Motor neuron (in vitro differentiated cells): ENCODE data around the gene TRPM4. TPM values are rescaled to one million over a fixed set of nuclear protein-coding genes. Genes with fewer than 3 reads are reported as not detected.
A peak's percentile ranks its signal among the peaks of the same experiment; 100 is the strongest.

Source experiments
- ATAC-seq, 8 experiments: fragments of 200-7000 bp; cut with Tn5 transposase; replicated peaks in 6 of 8; 2 replicates each; pipeline ENCODE4 v1.8.0; 2021; ENCODE audit warnings: mild to moderate bottlenecking in 8 of 8, moderate library complexity in 8 of 8
- H3K27ac ChIP-seq, 2 donors: fragments of 250-450 bp; sonication (Bioruptor Pico); 2 replicates each; pipeline ENCODE4 v1.9.0; 2021; ENCODE audit warnings: antibody characterized with exemption in 2 of 2, mild to moderate bottlenecking in 2 of 2, moderate library complexity in 1 of 2
- H3K4me1 ChIP-seq, 2 donors: fragments of 250-450 bp; sonication (Bioruptor Pico); replicated peaks in 1 of 2; 2 replicates each; pipeline ENCODE4 v1.6.1; 2021; ENCODE audit warnings: antibody characterized with exemption in 2 of 2, mild to moderate bottlenecking in 2 of 2, moderate library complexity in 1 of 2
- H3K4me3 ChIP-seq, 5 donors: fragments of 250-450 bp; sonication (Bioruptor Pico); 2 replicates each; pipeline ENCODE4 v1.9.0; 2021; ENCODE audit warnings: antibody characterized with exemption in 5 of 5, mild to moderate bottlenecking in 5 of 5, moderate library complexity in 4 of 5
- WGBS, 10 experiments: fragments of 450-650 bp; shearing (Covaris generic); methylation state at CpG; one replicate each; pipeline ENCODE4 v1.0.0; 2022; 5-methylcytosine and 5-hydroxymethylcytosine counted together
- in situ Hi-C, 9 experiments: fragments of 400-800 bp; cut with MboI; loops; one replicate each; pipeline ENCODE4 v1.15.0; 2021; ENCODE audit warnings: low sequenced_read_pairs in 9 of 9, low pct_unique_long_range_greater_than_20kb in 2 of 9; ENCODE audit not compliant: unreplicated experiment in 9 of 9
- total RNA-seq, 8 experiments: library from RNA; unstranded; fragments of 300-600 nt; gene quantifications; 2 replicates each; pipeline versions ENCODE4 v1.2.3 to v1.2.4, GENCODE V29; 2022

Gene TRPM4
- total RNA-seq, 8 experiments from 2014 or later: 7.0 to 46.8 (median 16.4) TPM

DNA sequence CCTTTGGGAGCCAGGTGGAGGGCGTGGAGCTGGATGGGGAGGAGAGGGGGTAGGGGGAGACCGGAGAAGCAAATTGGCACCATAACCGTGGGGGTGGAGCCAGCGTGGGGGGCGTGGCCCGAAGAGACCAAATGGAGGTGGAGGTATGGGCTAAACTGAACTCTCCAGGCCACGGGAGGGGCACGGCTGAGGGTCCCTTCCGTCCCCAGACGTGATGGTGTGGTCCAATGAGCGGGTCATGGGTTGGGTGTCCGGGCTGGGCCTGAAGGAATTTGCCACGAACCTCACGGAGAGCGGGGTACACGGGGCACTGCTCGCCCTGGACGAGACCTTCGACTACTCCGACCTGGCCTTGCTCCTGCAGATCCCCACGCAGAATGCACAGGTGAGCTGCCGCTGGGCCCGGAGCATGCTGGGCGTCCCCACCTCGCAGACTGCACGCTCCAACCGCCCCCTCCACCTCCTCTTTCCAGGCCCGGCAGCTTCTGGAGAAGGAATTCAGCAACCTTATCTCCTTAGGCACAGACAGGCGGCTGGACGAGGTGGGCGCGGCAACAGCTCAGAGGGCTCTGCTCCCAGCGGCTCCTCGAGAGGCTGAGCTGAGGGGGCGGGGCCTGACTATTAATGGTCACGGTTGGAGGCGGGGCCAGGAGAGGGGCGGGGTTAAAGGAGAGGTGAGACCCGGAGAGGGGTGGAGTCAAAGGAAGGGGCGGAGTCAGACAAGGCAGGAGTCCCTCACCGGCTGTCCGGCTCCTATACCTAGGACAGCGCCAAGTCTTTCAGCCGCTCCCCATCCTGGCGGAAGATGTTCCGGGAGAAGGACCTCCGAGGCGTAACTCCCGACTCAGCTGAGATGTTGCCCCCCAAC lies 8.6 kb upstream of the TRPM4 start:
- ATAC-seq: peak; percentile 43 to 69 (median 48)
- in situ Hi-C loops: no loop called here
- H3K27ac ChIP-seq: peak overlapping the region; percentile 84 to 85

DNA sequence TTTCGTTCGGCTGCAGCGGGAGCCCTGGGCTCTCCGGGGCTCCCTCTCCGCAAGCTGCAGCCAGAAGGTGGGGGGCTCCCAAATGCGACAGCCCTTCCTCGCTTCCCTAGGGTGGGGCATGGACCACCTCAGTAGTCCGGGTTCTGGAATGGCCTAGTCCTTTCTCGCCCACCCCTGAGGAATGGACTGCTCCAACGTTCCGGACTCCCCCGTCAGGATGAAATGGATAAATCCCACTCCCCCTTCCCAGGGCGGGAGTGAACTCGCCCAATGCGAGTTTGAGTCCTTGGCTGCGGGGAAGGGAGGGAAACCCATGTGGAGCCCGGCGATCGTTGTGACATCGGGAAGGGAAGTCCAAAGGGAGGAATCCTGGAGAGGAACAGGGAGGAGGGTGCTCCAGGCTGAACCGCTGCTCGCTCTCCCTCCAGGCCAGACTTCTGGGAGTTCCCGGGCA lies 7.9 kb upstream of the TRPM4 start:
- WGBS, 10 experiments: no CpG with 5 or more reads among the region's 23 CpGs
- Histone ChIP-seq H3K4me3 (peak overlapping the region; percentile 50 to 67 (median 63)), H3K4me1 (peaks cover 13 to 22% of the 10 kb centered on the region in 2 donors), H3K27ac (peak overlapping the region; percentile 84 to 85)
- in situ Hi-C loops: no loop called here
- peak; percentile 12 to 63 (median 28) for ATAC-seq

More for the DNA sequence above, 8.6 kb upstream of the TRPM4 start:
- H3K4me1 ChIP-seq: peaks cover 11 to 17% of the 10 kb centered on the region in 2 donors
- WGBS, 10 experiments: 0 to 20% (median 0%) methylated on average over 1 to 12 of the region's 49 CpGs; no CpG with 5 or more reads in 5 of the 10 experiments
- peak overlapping the region; percentile 50 to 67 (median 63) for H3K4me3 ChIP-seq

DNA sequence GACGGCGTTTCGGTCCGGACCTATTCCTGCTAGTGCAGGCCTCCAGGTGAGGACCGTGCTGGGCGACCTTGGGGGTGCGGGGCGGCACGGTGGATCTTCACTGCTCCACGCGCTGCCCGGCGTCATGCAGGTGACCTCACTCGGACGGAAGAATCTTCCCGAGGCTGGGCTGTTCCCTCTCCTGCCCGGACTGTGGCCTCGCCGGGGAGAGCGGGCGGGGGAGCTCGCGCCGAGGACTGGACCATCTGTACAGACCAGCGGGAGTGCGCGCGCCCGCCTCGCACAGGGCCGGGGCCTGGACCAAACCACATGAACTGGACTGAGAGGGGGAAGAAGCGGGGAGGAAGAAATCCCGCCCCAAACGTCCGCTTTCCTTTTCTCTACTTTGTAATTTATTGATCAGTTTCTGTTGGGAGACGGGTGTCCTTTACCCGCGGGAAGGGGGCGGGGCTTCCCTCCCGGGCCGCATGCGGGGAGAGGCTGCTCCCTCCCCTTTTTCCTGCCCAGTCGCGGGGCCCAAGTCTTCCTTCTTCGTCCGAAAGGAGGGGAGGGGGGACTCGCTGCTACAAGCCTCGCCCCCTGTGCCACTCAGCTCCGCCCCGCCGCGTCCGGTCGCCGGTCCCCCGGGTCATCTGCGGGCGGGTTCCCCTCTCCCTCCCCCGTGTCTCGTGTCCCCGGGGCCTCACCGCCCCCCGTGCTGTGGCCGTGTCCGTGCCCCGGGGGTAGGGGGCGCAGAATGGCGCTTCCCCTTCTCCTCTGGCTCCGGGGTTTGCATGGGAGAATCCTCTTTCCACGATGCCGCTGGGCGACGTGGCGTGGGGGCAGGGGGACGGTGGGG lies 7.3 kb upstream of the TRPM4 start:
- in situ Hi-C loops: no loop called here
- ATAC-seq: peak; percentile 65 to 79 (median 71)
- H3K4me1 ChIP-seq: peaks cover 19 to 27% of the 10 kb centered on the region in 2 donors
- WGBS, 10 experiments: 0 to 3% methylated on average over 1 to 20 of the region's 75 CpGs; no CpG with 5 or more reads in 8 of the 10 experiments
- peak overlapping the region; percentile 50 to 67 (median 63) for H3K4me3 ChIP-seq
- peak overlapping the region; percentile 84 to 85 for H3K27ac ChIP-seq

DNA sequence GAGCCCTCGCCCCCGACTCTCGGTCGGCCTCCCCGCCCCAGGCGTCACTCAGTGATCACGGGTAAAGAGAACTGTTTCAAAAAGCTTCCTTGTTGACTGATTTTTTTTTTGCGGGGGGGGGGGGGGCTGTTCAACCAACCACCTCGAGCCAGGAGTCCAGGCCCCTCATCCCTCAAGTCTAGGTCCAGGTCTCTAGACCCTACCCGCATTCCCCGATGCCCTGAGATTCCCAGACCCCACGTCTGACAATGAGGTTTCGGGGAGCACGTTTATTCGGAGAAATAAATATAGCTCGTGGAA lies 6.7 kb upstream of the TRPM4 start:
- ATAC-seq: no peak
- in situ Hi-C loops: no loop called here
- WGBS, 10 experiments: no CpG with 5 or more reads among the region's 16 CpGs
- Histone ChIP-seq H3K4me3 (peak overlapping the region; percentile 50 to 67 (median 63)), H3K4me1 (peaks cover 22 to 28% of the 10 kb centered on the region in 2 donors), H3K27ac (peak overlapping the region; percentile 84 to 85)

DNA sequence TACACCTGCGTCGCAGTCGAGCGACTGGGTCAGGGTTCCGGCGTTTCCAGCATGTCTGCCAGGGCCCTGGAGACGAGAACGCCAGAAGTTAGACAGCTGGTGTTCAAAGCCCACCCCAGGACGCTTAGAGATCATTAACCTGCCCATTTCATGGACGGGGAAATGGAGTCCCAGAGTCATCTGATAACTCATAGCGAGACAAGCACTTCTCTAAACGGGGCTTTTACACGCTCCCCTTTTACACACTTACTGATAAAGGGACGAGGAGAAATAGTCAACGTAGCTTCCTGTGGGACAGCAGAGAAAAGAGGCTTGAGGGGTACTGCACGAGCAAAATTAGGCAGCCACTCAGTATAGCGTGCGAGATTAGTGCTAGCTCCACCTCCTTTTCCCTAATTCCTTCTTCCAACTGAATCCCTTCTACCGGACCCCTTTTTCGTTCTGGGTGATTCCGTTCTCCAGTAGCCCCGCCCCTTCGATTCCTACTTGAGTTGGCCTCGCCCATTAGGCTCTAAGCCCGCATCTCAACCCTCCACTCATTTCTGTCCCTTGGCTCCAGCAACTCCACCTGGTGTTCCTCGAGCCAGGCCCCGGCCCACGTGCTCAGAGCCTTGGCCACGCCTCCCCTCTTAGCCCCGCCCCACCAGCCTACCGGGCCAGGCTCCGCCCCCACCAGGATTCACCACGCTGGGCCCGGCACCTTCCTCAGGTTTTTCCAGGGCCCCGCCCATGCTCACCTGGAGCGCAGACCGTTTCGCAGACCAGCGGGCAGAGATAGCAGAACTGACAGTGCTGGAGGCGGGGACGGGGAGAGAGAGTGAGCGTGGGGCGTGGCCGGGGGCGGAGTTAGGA lies 6.1 kb upstream of the TRPM4 start:
- peak overlapping the region; percentile 84 to 85 for H3K27ac ChIP-seq
- H3K4me3 ChIP-seq: peak overlapping the region; percentile 3 to 67 (median 57)
- ATAC-seq: peak in 6 of 8 experiments; percentile 2 to 25 (median 14)
- in situ Hi-C loops: no loop called here
- 0 to 80% (median 9%) methylated on average over 1 to 8 of the region's 45 CpGs; no CpG with 5 or more reads in 2 of the 10 experiments for WGBS, 10 experiments
- H3K4me1 ChIP-seq: peaks cover 25 to 32% of the 10 kb centered on the region in 2 donors

DNA sequence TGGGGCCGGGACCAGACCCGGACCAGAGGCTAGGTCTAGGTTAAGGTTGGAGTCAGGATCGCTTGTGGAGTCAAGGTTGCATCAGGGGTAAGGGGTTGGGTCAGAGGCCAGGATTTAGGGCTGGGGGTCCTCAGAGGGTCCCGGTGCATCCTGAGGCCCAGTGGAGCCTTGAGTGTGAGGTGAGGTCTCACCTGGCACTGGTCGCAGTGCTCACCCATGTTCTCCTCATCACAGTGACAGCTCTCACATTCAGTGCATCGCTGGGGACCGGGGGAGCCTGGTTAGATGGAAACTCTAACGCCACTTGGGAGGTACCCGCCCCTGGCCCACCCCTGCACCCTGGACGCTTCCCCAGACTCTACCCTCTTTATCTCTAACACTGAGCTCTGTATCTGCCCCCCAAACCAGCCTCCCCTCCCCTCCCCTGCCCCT lies 5.5 kb upstream of the TRPM4 start:
- in situ Hi-C loops: no loop called here
- no peak overlapping the region for H3K27ac ChIP-seq
- peak overlapping the region in 3 of 5 donors; percentile 3 to 67 (median 65) for H3K4me3 ChIP-seq
- ATAC-seq: no peak
- H3K4me1 ChIP-seq: peaks cover 25 to 32% of the 10 kb centered on the region in 2 donors
- 60 to 82% methylated on average over 1 to 2 of the region's 10 CpGs; no CpG with 5 or more reads in 8 of the 10 experiments for WGBS, 10 experiments

DNA sequence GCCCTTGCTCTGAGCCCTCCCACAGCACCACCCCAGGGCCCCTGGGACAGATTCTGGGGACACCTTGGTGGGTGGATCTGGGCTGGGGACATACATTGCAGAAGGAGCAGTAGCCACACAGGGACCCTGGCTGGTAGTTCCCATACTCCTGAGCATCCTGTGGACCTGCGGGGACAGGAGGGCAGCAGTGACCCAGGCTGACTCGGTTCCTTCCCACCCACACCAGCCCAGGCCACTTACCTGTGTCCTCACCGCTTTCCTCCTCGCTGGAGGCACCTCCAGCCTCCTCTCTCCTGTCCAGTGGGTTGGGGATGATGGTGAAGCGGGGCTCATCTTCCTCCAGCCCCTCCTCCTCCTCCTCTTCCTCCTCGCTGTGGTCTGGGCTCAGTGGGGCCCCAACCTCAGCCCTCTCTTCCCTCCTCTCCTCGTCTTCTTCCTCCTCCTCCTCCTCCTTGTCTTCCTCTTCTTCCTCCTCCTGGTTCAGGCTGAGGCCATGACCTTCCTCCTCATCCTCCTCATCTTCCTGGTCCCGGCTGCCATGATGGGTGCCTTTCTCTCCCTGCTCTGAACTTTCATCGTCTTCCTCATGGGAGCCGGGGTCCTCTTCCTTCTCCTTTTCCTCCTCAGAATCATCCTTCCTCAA lies 4.3 kb upstream of the TRPM4 start:
- peaks cover 25 to 32% of the 10 kb centered on the region in 2 donors for H3K4me1 ChIP-seq
- 69 to 100% (median 89%) methylated on average over 3 to 8 of the region's 10 CpGs; no CpG with 5 or more reads in 2 of the 10 experiments for WGBS, 10 experiments
- in situ Hi-C loops: no loop called here
- peak overlapping the region in 1 of 5 donors; percentile 1 for H3K4me3 ChIP-seq
- no peak overlapping the region for H3K27ac ChIP-seq
- ATAC-seq: no peak

DNA sequence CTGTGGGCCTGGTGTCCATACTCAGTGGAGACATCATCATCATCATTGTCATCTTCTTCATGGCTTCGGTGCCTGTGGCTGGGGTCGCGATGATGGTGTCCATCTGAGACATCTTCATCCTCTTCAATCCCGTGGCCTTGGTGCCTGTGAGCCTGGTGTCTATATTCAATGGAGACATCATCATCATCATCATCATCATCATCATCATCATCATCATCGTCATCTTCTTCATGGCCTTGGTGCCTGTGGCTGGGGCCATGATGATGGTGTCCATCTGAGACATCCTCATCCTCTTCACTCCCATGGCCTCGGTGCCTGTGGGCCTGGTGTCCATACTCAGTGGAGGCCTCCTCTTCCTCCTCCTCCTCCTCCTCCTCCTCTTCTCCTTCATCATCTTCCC lies 3.3 kb upstream of the TRPM4 start:
- no peak for ATAC-seq
- in situ Hi-C loops: no loop called here
- Histone ChIP-seq H3K27ac (no peak overlapping the region), H3K4me3 (no peak overlapping the region), H3K4me1 (peaks cover 30 to 35% of the 10 kb centered on the region in 2 donors)
- 90 to 100% (median 95%) methylated on average over 2 to 5 of the region's 6 CpGs; no CpG with 5 or more reads in 5 of the 10 experiments for WGBS, 10 experiments

DNA sequence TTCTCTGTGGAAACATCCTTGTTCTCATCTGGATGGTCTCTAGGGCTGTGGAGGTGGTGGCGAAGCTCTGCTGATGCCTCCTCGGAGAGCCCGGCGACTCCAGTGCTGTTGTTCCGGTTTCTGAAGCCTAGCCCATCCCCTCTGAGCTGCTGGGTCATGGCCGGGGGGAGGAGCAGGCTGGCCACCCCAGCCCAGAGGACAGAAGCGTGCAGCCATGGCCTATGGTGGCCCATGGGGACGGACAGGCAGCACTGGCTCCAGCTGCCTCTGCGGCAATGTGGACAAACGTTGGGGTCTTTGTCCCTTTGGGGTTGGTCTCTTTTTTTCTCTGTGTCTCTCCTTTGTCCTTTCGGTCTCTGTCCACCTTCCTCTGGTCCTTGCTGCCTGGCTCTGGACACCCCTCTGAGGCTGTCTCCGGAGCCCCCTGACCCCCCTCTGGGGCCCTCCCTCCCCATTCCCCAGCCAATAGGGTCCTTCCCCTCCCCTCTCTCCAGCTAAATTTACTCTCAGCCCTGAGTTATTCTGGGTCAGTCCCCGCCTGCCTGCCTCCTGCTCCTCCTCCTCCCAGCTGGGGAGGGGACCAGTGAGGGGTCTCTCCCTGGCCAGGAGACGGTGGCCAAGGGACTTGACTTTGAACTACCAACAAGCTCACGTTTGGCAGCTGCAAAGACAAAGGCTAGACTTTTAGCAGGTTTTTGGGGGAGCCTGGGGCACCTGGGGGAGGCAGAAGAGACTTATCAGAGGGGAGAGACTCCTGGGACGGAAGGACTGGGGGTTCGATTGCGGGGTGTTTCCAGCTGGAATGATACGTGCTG lies 2.4 kb upstream of the TRPM4 start, which contains the start of gene HRC:
Gene HRC (minus strand): TSS at position 392 of the 815 bp plus-strand sequence. CDS start 159 bp downstream, at position 233.
- Histone ChIP-seq H3K27ac (peak within 1 kb of the TSS; percentile 59 to 72), H3K4me1 (peaks cover 34 to 42% of the 10 kb centered on the region in 2 donors), H3K4me3 (peak within 1 kb of the TSS in 3 of 5 donors; percentile 7 to 19 (median 9))
- WGBS, 10 experiments: 33 to 86% (median 65%) methylated on average over 3 to 6 of the region's 19 CpGs; no CpG with 5 or more reads in 6 of the 10 experiments
- ATAC-seq: peak in 5 of 8 experiments; percentile 1 to 39 (median 21)
- in situ Hi-C loops: no loop called here

DNA sequence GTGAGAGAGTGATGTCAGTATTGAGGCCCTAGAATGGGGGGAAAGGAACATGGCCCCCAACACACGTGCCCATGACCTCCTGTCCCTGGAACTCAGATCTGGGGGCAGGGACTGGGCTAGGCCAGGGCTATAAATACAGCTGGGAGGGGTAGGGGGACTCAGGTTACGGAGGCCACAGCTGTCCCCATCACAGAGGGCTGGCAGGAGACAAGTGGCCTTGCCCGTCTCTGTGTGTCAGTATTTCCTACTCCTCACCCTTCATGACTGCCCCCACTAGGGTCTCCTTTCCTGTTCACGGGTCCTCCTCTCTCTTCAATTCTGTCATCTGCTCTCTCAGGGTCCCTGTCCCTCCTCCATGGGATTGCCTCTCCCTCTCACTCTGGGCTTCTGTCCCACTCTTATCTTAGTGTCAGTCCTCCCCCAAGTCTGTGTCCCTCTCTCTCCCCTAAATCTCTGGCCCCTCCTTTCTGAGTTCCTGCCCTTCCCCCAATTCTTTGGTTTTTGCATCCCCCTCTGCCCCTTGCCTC lies 1.7 kb upstream of the TRPM4 start:
- peak in 5 of 8 experiments; percentile 1 to 25 (median 15) for ATAC-seq
- WGBS, 10 experiments: 35% methylated on average over 2 of the region's 4 CpGs; no CpG with 5 or more reads in 9 of the 10 experiments
- H3K27ac ChIP-seq: peak overlapping the region; percentile 59 to 72
- peak overlapping the region in 2 of 5 donors; percentile 4 to 6 for H3K4me3 ChIP-seq
- H3K4me1 ChIP-seq: peaks cover 34 to 42% of the 10 kb centered on the region in 2 donors
- in situ Hi-C loops: no loop called here
